ENCODE measurements around the gene XRCC4.
"Not testable (repeated sequence)": the region's sequence is repeated elsewhere in the genome, so short reads cannot be mapped to it uniquely, and the experiment has no call there.

Gene XRCC4

DNA sequence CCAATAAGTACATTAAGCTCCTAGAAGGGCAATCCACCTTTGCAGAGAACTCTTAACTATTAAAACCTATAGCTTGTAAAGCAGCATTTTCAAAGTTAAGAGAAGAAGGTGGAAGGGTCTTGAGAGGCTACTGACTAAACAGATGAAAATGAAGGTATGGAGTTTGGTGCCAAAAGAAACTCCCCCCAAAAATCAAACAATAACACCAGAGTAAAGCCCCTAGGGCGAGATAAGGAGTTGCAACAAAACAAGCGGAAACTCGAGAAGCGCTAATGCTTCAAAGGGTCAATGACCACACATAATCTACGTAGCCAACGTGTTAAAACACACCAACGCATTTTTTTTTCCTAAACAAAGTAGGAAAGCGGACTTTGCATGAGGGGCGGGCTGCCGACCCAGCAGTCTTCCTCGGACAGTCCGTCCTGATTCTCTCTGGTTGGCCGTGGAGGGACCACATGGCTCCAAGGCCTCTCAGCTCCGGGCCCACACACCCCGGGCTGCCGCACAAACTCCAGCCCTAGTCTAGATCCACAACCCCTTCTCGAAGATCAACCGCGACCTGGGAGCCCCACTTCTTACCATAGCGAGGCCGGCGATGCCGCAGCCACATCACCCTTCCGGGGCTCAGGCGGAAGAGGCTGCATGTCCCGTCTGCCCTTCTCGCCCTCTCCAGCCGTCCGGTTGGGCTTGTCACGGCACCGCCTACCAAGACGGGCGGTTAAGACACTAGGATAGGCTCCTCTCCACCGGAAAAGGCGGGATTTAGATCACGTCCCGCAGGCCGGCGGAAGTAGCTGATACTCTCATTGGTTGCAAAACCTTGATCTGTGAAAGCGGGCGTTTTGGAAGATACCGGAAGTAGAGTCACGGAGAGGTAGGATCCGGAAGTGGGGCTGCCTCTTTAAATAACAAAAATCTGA, at the start of gene XRCC4, which contains the start of gene TMEM167A:
XRCC4 (plus strand) TSS at position 806 of the 920 bp plus-strand sequence. CDS start 27,373 bp downstream, outside the sequence.
TMEM167A (minus strand) TSS at position 653 of the 920 bp plus-strand sequence; CDS start at position 582, 71 bp downstream.
- peak; percentile 97 for DNase-seq (ENCODE audit: low spot score)

DNA sequence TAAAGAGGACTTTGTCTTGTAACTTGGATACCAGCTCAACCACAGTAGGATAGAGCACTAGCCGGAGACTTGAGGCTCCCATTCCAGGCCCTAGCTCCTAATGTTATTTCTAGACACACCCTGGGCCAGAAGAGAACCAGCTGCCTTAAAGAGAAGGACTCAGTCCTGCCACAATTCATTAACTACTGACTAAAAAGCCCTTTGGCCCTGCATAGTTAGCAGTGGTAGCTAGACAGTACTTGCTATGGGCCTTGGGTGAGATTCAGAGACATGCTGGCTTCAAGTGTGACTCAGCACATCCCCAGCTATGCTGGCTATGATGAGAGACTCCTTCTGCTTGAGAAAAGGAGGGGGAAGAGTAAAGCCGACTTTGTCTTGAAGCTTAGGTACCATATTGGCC, 47.4 kb upstream of the XRCC4 start:
- DNase-seq (ENCODE audit: low spot score): no peak

DNA sequence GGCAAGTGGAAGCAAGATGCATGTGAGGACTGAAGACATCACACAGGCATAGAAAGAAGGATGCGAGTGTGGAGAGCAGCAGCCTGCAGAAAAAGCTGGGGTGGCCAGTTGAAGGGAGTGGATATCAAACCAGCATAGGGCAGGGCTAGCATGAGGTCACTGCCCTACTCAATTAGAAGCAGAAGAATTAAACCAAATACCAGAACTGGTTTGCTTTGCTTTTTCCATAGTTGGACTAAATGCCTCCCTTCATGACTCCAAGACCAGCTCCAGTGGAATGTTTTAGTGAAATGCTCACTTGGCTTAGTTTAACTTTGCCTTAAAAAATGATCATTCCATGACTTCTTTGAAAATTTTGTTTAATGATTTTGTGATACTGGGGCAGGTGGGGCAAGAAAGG, 46.0 kb upstream of the XRCC4 start:
- no peak for DNase-seq (ENCODE audit: low spot score)

DNA sequence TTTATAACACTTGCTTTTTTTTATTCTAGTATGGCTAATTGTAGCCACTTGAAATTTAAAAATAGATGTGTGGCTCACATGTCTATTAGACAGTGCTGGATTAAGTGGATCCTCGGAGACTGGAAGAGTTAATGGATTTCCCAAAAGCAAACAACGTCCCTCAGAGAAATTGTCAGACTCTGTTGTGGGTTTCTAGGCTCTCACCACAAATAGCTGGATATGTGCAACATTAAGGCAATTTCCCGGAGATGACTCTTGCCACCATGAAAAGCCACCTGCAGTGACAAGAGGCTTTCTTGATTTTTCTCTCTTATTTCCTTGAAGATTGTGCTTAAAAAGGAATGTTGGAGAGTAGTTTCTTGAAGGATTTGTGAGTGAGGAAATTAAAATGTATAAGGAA, 43.3 kb upstream of the XRCC4 start:
- DNase-seq (ENCODE audit: low spot score): no peak

DNA sequence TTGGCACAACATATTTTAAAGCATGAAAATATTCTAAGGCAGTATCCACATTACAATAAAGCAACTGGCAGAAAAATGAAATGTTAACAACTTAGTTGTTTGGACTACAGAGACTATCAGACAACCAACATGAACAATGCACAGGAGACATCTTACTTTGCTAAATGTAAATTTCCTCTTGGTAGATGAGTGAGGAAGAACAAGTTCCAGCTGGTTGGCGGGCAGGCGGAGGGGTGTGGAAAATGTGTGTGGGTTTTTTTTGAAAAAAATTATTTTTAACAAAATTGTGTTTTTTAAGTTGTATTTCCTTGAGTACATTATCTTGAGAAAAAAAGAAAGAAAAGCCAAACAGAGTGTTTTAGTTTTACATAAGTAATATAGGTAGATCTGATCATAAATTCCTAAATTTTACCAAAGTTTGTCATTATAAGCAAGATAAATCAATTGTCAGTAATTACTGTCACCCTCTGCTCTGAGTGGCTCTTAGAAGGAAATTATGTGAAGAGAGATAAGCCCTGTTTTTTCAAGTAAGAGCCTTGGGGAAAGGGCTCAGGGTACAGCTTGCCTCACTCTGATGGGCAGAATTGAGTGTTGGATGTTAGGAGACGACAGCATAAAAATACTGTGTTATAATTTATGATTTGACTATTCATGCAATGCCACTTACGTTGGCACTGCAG, 42.7 kb upstream of the XRCC4 start:
- no peak for DNase-seq (ENCODE audit: low spot score)

DNA sequence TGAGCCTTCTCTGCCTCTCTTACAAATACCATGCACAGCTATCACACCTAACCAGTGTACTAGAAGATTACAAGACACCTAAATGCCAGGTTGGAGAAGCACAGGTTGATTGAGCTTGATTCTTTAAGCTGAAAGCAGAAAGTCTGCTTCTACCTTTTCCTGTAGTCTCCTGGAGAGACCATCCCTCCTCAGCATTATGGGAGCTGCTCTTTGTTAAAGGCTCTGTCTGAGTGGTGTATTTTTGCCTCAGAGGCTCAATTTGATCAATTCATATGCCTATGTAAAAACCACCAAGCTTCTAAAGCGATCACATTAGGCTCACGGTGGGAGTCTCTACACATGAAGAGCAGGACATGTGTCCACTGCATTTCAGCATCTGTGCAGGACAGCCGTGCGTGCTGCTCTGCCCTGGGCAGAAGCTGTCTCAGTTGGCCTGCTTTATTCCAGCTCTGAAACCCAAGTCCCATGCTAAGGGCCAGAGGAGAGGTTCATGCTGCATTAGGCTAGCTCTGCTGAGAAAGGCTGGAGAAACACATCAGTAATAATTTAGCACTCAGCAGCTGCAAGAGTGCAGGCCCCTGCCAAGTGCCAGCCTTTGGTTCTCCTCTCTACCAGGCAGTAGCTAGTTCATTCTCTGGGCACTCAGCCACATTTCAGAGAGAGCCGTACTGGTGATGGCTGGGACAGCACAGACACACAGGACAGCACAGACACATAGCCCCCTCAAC, 41.8 kb upstream of the XRCC4 start:
- no peak for DNase-seq (ENCODE audit: low spot score)

DNA sequence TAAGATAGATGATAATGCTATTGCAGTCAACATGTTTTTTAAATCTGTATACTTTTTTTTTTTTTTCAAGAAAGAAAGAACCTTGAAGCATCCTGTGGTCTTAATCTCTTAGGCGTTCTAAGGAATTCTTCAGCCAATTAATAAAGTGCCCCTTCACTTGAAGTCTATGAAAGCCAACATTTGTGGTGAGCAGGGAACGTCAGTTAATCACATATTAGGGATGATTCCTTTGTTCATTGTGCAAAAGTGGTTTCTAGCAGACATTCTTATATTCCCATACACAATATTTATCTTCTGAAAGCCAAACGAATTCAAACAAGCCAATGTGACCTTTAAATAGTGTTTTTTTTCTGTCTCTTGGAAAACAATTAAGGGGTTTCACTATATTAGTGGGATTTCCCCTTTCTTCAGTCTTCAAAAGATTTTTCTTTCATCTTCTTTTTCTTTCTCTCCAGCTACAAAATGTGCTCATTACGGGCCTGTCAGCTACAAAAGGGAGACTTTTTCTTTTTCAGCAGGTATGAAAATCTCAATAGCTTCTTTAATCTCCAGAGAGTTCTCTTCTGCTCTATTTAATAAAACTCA, 40.3 kb upstream of the XRCC4 start:
- no peak for DNase-seq (ENCODE audit: low spot score)

DNA sequence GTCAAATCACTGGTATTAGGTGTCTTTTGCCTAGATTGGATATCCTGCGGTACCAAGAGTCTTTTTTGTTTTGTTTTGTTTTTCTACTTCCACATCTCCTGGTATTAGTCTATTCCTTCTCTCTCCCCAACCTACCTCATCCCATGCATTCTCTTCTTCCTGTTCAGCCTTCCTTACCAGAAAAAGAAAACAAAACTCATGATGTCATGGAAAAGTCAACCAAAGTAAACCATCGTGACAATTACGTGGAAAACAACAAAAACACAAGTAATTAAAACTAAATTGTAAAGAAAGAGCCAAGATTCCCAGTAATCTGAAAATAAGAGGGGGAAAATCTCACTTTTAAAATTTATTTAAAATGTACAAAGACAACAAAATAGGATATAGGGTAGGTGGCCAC, 38.4 kb upstream of the XRCC4 start:
- DNase-seq (ENCODE audit: low spot score): no peak

DNA sequence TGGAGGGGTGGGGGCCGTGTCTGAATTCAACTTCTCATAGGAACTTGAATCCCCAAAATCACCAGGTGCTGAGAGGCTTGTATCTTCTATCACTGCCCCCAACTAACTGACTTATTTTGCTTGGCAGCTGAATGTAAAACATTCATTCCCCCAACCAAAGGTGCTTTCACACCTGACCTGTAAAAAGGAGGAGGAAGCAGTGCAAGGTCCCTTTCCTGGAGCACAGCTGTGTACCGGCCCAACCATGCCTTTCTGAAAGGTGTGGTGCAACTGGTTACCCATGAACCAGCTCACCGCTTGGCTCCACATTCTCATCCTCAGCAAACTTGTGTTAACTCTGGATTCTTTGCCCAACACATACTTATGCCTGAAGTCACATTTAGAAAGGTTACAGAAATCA, 34.8 kb upstream of the XRCC4 start:
- DNase-seq (ENCODE audit: low spot score): no peak

DNA sequence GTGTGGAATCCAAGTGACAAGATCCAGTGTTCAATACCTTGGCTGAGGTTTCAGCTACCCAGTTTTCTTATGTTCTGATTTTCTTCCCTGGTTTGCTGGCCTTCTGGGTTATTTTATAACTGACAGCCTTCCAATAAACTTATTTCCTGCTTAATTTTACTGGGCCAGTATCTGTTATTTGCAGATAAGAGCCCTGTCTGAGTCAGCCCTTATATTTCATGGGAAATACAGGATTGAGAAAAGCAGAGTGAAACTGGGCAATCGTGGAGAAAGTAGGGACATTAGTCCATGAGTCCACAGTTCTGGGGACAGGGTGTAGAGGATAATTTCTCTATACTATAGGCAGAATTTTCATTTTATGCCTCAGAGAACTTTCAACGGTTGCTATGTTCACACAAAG, 32.4 kb upstream of the XRCC4 start:
- DNase-seq (ENCODE audit: low spot score): no peak

DNA sequence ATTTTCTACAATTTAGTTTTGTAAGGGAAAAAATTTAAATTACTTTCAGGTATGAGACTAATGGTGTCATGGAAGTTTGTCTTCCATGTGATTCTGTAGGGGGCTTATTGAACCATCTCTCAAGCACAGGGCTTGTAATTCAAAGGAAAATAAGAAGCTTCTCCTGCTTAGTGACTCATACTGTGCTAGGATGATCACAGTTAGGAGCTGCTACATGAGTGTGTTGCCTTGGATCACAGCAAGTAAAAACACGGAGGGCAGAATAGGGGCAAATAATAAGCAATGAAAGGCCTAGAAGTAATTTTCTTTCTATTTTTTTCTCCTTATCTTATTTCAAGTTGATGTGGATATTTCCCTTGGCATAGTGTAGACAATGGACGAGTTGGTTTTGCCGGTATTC, 29.1 kb upstream of the XRCC4 start:
- no peak for DNase-seq (ENCODE audit: low spot score)

DNA sequence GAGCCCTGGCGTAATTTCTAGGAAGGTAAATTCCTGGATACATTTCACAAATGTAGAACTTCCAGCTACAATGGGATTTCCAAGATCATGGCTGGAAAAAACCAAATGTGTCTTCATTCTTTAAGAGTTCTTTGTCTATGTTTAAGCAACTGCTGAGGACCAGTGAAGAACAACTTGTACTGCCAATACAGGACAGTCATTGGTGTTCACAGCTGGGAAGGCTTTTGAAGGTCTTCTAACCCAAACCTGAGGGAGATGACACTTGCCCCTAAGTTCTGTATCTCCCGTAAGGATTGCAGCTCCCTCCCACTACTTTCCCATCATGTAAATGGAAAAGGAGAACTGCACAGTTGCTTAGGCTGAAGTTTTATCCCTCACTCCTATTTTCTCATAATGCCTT, 28.5 kb upstream of the XRCC4 start:
- no peak for DNase-seq (ENCODE audit: low spot score)

DNA sequence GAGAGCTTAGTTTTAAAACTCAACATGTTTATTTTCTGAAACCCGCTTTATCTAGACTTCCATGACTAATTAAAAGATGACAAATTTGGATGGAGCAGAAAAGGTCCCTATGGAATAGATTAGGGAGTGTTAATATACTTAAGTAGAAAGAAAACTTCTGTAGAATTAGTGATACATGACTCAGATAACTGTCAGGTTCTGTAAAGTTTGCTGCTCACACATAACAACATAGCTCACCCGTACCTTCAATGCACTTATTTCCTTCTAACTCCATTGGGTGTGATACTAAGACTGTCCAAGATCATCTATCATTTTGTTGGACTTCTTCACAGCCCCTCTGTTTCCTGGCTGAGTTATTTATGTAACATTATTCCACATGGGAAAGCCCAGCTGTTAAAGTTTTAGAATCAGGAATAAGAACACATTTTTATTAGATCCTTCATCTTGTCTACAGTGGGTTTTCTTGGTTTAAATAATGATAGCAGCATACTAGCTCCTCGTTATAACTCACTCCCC, 27.9 kb upstream of the XRCC4 start:
- no peak for DNase-seq (ENCODE audit: low spot score)

DNA sequence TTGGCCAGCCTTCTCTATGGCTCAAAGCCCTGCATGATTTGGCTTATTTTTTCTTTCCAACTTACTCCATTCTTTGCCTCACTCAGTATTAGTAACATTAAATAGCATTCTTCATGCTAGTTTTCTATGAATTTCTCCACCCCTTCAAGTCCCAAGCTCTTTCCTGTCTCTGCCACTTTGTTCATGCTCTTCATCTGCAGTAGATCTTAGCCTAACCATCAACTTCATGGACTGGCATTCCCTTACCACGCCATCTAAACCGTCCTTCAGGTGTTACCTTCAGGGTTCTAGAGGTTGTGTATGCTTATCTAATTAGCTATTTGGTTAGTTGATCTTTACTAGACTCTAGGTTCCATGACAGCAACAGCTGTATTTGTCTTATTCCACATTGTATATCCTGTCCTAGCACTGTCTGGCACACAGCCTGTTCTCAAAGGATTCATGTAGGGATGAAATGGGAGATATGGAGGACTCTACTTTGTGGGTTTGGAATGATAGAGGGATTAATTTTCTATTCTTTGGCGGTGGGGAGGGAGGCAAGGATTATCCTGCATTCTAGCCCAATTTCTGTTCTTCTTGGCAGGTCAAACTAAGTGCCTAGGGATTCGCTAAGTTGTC, 26.5 kb upstream of the XRCC4 start:
- no peak for DNase-seq (ENCODE audit: low spot score)

DNA sequence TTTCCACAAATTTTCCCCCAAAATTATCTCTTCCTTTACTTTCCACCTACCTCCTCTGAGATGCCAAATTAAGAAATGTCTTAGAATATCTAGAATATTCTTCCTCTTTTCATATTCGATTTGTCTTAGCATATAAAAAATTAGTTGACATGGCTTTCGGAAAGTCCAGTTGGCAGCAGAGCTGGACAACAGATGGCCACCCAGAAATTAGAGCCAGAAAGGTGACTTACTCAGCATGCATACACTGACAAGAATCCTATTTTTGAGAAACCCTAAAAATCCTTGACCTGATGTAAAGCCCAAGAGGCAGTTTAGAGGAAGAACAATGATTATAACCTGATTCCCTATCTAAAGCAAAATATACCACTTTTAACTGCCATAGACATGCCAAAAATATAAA, 22.2 kb upstream of the XRCC4 start:
- no peak for DNase-seq (ENCODE audit: low spot score)

DNA sequence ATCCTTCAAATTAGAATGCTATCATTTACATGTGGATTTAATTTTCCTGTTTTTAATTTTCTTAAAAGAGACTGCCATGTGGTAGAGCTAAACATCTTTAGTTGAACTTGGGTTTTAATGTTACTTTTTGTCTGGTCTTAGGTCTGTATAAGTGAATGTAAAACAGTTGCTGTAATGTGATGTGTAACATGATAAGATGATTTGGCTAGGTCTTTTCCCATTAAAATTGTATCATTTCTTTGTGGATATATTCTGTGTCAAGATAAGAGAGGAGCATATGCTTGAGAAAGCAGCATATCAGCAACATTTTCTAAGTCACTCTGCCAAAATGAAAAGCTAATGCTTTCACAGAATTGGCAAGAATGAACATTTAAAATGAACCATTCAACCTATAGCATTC, 18.6 kb upstream of the XRCC4 start:
- no peak for DNase-seq (ENCODE audit: low spot score)

DNA sequence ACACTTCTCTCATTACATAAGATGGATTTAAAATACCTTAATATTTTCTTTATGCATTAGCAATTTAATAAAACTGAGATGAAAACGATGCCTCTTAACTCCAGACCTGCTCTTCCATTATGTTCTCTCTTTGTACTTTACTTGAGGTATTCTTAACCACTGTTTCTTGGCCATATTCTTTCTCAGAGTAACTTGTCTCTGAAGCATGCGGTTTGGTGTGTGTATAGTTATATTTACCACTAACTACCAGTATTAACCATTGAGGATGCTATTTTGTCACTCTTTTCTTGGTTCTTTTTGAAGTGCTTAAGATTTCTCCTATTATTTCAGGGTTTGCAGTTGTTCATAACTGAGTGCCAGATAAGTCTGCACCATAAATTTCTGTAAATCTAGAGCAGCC, 18.0 kb upstream of the XRCC4 start:
- DNase-seq (ENCODE audit: low spot score): no peak

DNA sequence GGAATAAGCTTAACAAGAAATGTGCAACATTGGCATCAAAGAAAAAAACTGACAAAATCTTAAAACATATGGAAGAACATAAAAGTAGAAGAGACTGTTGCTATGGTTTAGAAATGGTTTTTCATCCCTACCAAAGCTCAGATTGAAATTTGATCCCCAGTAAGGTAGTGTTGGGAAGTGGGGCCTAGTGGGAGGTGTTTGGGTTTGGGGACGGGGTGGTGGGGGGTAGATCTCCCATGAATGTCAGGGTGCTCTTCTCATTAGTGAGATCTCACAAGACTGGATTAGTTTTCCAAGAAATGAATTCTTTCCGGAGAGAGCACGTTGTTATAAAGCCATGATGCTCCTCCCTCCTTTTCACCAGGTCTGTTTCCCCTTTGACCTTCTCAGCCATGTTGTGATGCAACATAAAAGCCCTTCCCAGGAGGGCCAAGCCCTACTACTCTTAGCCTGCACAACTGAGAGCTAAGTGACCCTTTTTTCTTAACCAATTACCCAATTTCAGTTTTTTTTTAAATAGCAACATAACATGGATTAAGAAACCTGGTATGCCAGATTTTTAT, 10.7 kb upstream of the XRCC4 start:
- peak; percentile 22 for DNase-seq (ENCODE audit: low spot score)

DNA sequence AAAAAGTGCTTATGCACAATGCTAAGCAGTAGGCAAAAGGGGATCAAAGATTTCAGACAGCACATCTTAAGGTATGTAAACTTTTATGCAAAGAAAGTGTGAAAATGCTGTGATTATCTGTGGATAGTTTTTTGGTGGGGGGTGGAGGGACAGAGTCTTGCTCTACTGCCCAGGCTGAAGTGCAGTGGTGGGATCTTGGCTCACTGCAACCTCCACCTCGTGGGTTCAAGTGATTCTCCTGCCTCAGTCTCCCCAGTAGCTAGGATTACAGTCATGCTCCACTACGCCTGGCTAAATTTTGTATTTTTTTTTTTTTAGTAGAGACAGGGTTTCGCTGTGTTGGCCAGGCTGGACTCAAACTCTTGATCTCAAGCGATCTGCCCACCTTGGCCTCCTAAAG, 10.0 kb upstream of the XRCC4 start:
- not testable (repeated sequence) for DNase-seq (ENCODE audit: low spot score)

DNA sequence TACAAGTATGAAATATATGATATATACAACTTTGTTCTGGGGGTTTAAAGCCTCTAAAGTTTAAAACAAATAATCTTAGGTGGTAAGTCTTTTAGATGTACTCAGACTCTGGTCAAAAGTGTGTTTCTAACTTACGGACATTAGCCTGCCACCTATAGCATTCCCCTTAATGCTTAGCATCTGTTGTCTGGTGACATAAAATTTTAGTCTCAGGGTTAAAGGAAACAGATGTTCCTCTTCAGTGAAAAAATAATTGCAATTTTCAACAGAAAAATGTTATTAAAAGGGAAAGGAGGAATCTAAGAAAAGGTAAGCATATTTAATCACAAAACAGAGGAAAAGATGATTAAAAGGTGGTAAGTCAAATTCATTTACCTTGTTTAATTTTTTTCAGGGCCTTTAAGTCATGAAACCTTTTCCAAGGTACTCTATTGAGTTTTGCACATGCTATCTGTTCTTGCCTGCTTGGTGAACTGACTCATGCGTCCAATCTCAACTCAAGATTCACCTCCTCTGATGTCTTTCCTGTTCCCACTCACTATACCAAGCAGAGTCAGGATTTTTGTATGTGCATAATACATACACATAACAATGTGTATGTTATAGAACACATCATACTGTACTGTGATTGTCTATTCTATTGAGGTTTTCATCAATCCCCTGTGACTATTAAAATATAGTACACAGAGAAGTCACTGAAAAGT, 8.1 kb upstream of the XRCC4 start:
- no peak for DNase-seq (ENCODE audit: low spot score)

Data from iPS-NIHi11 (cell line).